ENCODE data around the gene GLOD4.
"Not testable (repeated sequence)": the region's sequence is repeated elsewhere in the genome, so short reads cannot be mapped to it uniquely, and the experiment has no call there.

- not testable (repeated sequence) for TF ChIP-seq POLR2AphosphoS5 (IDR thresholded peaks at IDR 0.05); EP300 (conservative IDR thresholded peaks at IDR 0.05; ENCODE audit: poor library complexity, severe bottlenecking); CTCF (IDR thresholded peaks at IDR 0.05; ENCODE audit: poor library complexity, severe bottlenecking); SMC3 (conservative IDR thresholded peaks at IDR 0.05; ENCODE audit: poor library complexity)
Observed at GRCh38 chr17:789931-790873, 8.1 kb upstream of the GLOD4 start.
